Colon (tissue), 2 donors: ENCODE results near the gene EIF5A2.
"Not testable (repeated sequence)": the region's sequence is repeated elsewhere in the genome, so short reads cannot be mapped to it uniquely, and the experiment has no call there.

Experiments
- FAIRE-seq: peaks from 2 replicates; lab custom pipeline; 2012; peaks lifted over from hg19 to GRCh38; lab: Jason Lieb, UNC
- donor health status: control.
- donor health status: control.

EIF5A2 gene

GRCh38 chr3:170908235-170909116 is at the start of gene EIF5A2:
Gene EIF5A2 (minus strand): TSS chr3:170908637. CDS start chr3:170907806, 831 bp downstream.
- FAIRE-seq = no peak

DNA sequence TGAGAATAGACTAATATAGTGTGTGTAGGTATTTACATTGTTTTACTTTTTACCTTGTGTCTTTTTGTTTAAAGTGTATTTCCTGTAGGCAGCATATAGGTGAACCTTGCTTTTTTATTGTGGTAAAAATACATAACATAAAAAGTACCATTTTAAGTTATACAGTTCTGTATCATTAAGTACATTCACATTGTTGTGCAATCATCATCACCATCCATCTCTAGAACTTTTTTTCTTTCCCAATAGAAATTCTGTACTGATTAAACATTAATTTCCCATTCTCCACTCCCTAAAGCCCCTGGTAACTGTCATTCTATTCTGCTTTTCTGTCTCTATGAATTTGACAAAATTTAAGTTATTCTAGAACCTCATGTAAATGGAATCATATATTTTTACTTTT is 48.2 kb upstream of the EIF5A2 start:
- no peak for FAIRE-seq

DNA sequence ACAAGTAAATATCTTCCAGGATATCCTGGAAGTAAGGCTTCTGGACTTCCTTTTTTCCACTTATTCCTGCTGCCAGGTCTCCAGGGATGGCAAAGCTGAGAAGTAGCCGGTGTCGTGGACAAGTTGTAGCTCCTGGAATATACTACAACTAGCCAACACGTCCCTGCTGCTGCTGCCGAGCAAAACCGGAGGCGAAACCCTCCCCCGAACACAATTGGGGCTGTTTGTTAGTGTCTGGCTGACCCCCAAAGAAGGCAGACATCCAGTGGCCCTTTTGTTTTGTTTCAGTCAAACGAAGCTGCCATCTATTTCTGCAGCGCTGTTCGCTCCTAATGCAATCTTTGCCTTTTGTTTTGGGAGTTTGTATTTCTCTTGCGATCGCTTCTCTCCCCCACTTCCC is 45.3 kb upstream of the EIF5A2 start:
- no peak for FAIRE-seq

DNA sequence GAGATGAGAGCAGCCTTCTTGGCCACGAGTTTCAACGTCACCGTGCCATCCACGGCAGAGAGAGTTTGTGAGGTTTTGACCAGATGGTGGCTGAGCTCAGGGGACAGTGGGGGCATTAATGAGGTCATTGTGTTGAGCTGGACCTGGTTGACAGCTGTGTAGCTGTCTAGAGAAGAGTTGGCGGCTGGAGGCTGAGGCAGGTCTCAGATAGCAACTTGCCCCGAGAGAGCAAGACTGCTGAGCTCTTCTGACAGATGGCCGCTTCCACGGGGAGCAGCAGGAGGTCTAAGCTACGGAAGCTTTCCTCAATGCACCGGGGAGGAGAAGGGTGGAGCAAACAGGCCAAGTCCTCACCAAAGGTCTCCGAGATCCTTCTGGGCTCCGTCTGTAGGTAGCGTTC is 44.8 kb upstream of the EIF5A2 start:
- no peak for FAIRE-seq

DNA sequence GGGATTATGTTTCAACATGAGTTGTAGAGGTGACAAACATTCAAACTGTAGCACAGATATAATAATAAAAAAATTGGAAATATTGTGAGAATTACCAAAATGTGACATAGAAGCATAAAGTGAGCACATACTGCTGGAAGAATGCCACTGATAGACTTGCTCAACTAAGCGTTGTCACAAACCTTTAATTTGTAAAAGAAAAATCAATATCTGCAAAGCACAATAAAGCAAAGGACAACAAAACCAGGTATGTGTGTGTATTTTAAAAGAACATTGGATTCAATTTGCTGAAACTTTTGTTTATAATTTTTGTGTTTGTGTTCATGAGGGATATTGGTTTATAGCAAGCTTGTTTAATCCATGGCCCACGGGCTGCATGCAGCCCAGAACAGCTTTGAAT is 40.8 kb upstream of the EIF5A2 start:
- no peak for FAIRE-seq

GRCh38 chr3:170947018-170947769 is 38.8 kb upstream of the EIF5A2 start:
- FAIRE-seq = no peak

DNA sequence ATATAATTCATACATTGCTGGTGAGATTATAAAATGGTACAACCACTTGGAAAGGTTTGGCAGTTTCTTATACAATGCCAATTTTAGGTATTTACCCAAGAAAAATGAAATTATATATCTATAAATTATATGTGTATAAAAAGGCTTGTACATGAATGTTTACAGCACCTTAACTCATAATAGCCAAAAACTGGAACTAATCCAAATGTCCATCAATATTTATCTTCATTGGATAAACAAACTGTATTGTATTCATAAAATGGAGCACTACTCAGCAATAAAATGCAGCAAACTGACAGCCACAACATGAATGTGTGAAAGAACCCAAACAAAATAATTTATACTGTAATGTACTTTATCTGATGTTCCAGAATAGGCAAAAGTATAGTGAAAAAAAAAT is 33.6 kb upstream of the EIF5A2 start:
- no peak for FAIRE-seq

GRCh38 chr3:170941551-170941950 is 33.1 kb upstream of the EIF5A2 start:
- no peak for FAIRE-seq

GRCh38 chr3:170933039-170933438 is 24.6 kb upstream of the EIF5A2 start:
- not testable (repeated sequence) for FAIRE-seq

DNA sequence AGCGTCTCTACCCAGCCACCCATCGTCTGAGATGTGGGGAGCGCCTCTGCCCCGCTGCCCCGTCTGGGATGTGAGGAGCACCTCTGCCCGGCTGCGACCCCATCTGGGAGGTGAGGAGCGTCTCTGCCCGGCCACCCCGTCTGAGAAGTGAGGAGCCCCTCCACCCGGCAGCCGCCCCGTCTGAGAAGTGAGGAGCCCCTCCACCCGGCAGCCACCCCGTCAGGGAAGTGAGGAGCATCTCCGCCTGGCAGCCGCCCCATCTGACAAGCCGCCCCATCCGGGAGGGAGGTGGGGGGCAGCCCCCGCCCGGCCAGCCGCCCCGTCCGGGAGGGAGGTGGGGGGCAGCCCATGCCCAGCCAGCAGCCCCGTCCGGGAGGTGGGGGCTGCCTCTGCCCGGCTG is 15.1 kb upstream of the EIF5A2 start:
- not testable (repeated sequence) for FAIRE-seq

DNA sequence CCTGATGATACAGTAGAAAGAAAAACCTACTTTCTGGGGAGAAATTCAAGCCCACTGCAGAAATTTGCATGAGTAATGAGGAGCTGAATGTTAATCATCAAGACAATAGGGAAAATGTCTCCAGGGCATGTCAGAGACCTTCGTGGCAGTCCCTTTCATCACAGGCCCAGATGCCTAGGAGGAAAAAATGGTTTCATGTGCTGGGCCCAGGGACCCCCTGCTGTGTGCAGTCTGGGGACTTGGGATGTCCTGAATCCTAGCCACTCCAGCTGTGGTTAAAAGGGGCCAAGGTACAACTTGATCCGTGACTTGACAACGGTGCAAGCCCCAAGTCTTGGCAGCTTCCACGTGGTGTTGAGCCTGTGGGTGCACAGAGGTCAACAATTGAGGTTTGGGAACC is 10.3 kb upstream of the EIF5A2 start:
- no peak for FAIRE-seq

DNA sequence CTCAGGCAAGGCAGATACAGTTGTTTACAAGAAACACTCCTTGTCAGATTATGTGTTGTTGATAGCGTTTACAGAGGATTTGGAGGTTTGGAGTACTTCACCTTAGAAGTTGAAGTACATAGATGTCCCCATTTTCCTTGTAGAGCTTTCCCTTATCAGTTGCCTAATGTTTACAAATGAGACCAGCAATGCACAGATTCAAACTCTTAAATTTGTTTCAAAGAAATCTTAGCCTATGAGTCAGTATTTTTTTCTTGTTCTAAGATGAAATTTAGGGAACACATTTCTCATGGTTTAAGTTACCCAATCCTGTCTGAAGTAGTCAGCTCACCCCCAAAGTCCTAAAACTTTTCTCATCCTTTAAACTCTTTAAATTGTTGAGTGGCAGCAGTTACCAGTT is 6.3 kb upstream of the EIF5A2 start:
- no peak for FAIRE-seq

DNA sequence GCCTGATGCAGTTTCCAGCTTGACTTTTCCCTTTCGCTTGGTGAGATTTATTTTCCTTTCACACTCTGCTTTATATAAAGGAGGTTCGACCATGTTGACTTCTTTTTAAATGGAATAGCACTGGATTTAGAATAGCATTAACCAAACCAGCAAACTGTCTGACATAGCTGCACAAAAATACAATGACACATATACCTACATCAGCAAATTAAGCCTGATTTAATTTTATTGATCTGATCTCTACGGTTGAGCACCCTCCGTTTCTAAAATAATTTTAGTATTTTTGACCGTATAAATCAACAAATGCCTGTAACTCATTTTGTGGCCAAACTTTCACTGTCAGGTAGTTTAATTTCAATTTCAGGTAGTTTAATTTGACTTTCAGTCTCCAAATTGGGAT is 5.8 kb upstream of the EIF5A2 start:
- FAIRE-seq = no peak

- FAIRE-seq = no peak
Measured at GRCh38 chr3:170911051-170911450, 2.6 kb upstream of the EIF5A2 start.

DNA sequence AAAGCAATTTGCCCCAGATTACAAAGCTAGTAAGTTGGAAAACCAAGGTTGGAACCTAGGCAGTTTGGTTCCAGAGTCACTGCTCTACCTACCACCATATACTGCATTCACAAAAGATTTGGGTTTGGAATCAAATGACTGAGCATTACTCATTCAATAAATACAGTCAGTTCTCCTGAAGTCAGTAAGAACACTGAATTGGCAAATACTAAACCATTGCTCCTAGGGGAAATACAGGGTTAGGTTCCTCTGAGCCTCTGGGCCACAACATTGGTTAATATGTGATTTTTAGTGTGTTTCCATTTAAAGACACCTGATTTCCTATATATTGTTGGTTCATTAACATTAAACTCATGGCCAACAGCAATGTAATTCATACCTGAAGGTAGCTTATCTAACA is 2.1 kb upstream of the EIF5A2 start:
- FAIRE-seq = no peak

DNA sequence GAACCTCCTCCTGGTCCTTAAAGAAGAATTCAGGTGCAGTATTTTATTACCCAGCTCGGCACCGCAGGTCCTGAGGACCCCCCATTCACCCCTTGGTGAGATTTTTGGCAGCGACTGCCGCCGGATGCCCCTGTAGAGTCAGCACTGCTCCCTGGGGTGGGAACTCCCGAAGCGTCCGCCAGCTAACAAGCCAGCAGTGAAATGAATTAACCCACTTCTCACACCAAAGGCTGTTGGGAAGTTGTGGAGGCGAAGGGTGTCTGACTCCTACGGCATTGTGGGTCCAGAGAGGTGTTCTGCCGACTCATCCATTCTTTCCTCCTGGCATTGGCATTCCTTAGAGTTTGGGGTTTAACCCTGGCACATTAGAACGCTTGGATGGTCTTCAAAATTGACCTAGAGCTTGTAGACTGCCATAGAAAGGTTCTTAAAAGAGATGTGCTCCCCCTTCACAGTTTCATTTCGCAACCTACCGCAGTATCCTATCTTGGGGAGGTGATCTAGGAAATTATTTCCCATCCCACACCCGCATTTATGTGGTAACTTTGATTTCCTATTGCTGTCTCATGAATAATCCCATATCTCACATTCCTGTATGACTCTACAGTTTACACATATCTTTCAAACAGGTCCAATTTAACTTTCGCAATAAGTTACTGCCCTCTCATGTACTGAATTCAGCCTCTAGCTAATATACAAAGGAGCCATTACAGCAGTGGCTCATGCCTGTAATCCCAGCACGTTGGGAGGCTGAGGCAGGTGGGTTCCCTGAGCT is 879 bp upstream of the EIF5A2 start:
- no peak for FAIRE-seq

GRCh38 chr3:170907637-170908234 is 701 bp downstream of the EIF5A2 start:
- FAIRE-seq = no peak

GRCh38 chr3:170905862-170906261 is 2.6 kb downstream of the EIF5A2 start:
- no peak for FAIRE-seq

- no peak for FAIRE-seq
Measured at GRCh38 chr3:170903123-170903522, 5.3 kb downstream of the EIF5A2 start.

- FAIRE-seq = no peak
Measured at GRCh38 chr3:170899455-170899854, 9.0 kb downstream of the EIF5A2 start.

DNA sequence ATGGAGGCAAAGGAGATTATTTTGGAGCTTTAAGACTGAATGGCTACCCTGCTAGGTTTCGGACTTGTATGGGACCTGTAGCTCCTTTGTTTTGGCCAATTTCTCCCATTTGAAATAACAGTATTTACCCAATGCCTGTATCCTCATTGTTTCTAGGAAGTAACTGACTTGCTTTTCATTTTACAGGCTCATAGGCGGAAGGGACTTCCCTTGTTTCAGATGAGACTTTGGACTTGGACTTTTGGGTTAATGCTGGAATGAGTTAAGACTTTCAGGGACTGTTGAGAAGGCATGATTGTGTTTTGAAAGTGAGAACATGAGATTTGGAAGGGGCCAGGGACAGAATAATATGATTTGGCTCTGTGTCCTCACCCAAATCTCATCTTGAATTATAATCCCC is 10.5 kb downstream of the EIF5A2 start:
- FAIRE-seq = no peak

DNA sequence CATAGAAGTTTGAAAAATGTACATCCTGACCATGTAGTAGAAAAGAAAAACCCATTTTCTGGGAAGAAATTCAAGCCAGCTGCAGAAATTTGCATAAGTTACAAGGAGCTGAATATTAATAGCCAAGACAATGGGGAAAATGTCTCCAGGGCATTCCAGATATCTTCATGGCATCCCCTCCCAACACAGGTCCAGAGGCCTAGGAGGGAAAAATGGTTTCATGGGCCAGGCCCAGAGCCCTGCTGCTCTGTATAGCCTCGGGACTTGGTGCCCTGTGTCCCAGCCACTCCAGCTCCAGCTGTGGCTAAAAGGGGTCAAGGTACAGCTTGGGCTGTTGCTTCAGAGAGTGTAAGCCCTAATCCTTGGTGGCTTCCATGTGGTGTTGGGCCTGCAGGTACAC is 11.2 kb downstream of the EIF5A2 start:
- not testable (repeated sequence) for FAIRE-seq
